HG03457 (cell line): ENCODE measurements around the gene COPE.
"Not testable (repeated sequence)": the region's sequence is repeated elsewhere in the genome, so short reads cannot be mapped to it uniquely, and the experiment has no call there.

Experiments
- ATAC-seq: cut with Tn5 transposase; IDR thresholded peaks from one replicate; pipeline ENCODE4 v1.9.1; 2021; ENCODE audit warnings: moderate number of reproducible peaks; ENCODE audit not compliant: unreplicated experiment

The COPE gene

DNA sequence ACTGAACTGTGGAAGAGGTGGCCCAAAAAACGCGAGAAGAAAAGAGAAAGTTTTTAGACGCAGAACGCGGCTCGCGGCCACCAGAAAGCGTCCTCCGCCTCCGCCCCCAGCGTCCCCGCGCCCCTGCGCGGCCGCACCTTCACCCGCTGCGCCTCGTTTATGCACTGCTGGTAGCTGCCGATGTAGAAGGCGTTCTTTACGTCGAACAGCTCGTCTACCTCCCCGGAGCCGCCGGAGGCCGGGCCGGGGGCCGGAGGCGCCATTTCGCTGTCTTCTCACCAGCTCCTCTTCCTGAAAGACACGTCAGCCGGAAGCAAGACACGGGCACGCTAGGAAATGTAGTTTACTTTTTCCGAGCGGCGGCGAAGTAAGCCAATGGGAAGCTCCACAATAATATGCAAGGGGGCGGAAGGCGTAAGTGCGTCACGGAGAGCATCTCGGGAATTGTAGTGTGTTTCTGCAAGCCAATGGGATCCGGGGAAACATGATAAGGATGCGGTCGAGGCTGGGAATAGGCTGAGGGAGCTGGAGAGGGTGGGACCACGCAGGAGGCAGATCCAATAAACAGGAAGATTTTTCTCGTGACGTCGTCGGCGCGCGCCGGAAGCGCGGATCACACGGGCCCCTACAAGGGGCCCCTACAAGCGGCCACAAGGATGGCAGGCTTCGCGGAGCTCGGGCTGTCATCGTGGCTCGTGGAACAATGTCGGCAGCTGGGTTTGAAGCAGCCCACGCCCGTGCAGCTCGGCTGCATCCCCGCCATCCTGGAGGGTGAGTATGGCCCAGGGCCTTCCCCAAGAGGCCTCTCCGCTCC, at the start of gene COPE, which contains the start of gene DDX49:
Gene COPE, minus strand, starts transcription at position 302 of the 814 bp plus-strand sequence. Its CDS starts 39 bp downstream, at position 263.
Gene DDX49, plus strand, starts transcription at position 630 of the 814 bp plus-strand sequence. Its CDS starts 27 bp downstream, at position 657.
- peak; percentile 76 for ATAC-seq

DNA sequence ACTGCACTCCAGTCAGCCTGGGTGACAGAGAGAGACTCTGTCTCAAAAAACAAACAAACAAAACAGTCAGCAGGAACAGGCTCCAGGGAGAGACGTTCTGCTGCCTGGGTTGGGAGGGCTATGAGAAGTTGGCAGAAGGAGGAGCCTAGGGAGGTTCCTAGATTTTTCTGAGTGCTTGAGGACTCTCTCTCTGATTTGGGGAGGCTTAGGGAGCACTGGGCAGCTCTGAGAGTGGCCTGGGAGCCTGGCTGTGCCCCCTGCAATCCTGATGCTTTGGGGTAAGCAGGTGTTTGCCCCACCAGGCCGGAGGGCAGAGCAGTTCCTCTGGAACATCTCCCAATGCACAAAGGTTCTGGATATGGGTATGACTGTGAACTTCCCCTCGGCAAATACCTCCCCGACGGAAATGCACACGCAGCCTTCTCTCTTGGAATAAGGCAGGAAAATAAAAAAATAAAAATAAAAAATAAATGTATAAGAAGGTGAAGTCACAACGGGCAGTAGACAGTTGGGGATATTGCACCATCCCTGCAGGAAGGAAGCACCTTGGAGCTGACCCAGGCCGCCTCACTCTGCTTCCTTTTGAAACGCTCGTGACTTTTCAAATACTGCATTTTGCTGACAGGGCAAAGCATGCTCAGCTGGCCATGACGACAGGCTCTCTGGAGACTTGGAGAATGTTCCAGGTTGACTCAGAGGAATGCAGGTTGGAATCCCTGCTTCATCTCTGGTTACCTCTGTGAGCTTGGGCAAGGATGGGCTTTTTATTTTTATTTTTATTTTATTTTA, 48.4 kb upstream of the COPE start:
- ATAC-seq, result no peak

DNA sequence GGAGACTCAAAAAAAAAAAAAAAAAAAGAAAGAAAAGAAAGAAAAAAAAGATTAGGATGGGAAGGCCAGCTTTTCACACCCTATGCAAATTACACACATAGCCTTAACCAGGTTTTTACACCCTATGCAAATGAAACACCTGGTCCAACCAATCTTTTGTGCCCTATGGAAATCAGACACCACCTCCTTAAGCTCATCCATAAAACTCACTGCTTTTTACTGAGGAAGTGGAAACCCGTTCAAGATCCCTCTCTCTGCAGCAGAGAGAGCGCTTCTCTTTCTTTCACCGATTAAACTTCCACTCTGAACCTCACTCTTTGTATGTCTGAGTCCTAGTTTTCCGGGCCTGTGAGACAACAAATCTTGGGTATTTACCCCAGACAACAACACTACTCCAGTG, 47.1 kb upstream of the COPE start:
- ATAC-seq, result no peak

DNA sequence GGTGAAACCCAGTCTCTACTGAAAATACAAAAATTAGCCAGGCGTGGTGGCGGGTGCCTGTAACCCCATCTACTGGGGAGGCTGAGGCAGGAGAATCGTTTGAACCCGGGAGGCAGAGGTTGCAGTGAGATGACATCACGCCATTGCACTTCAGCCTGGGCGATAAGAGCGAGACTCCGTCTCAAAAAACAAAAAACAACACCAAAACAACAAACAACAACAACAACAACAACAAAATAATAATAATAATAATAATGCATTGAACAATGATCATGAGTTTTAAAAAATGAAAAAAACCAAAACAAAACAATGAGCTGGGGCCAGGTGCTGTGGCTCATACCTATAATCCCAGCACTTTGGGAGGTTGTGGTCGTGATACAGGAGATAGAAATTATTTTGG, 44.9 kb upstream of the COPE start:
- ATAC-seq, result no peak

DNA sequence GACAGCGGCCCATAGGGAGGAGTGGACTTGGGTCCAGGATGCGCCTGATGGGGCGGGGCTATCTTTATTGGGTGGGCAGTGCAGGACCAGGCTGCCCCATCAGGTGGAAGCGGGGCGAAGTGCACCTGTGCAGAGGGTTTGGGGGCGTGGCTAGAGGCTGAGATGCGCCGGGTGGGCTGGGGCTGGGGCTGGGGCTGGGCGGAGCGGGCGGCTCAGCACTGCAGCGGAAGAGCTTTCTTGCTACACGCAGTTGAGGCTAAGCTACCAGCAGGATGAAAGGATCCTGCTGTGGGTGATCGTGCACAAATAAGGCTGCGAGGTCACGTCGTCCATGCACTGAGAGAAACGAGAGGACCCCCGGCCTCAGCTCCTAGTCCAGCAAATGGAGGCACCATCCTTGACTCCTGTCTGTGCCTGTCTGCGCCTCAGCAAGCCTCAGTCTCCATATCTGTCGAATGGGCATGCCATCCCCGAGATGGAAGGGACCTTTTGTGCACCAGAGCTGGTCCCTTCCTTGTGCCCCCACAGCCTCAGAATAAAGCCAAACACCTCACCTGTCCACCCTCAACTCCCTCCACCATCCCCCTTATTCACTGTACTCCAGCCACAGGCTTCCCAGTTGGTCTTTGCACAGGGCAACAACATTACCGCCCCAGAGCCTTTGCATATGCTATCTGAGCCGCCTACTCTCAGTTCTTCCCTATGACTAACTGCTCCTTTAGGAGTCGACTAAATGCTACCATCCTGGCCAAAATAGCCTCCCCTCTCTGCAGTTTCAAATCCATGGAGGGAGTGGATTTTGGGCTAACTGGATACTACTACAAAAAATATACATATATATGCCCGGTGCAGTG, 42.8 kb upstream of the COPE start:
- no peak for ATAC-seq

DNA sequence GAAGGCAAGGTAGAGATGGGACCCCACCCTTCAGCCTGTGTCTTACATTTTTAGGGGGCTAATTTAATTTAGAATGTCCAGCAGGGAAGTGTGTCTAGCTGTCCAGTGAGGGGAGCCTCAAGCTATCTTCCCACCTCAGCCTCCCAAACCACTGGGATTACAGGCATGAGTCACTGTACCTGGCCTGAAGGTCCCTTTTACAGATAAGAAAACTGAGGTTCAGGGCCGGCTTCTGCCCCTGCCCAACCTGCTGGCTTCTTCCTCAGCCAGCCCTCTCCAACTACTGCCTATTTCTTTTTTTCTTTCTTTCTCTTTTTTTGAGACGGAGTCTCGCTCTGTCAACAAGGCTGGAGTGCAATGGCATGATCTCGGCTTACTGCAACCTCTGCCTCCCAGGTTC, 41.2 kb upstream of the COPE start:
- no peak for ATAC-seq

DNA sequence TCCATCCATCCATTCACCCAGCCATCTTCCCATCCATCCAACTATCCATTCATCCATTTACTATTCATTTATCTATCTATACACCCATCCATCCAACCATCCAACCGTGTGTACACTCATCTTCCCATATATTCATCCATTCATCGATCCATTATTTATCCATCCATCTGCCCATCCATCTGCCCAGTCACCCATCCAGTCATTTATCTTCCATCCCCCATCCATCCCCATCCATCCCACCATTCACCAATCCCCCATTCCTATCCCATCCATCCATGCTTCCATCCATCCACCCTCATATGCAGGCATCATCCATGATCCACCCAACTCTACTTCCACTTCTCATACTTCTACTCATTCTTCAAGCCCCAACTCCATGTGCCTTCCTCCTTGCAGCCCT, 35.9 kb upstream of the COPE start:
- no peak for ATAC-seq

DNA sequence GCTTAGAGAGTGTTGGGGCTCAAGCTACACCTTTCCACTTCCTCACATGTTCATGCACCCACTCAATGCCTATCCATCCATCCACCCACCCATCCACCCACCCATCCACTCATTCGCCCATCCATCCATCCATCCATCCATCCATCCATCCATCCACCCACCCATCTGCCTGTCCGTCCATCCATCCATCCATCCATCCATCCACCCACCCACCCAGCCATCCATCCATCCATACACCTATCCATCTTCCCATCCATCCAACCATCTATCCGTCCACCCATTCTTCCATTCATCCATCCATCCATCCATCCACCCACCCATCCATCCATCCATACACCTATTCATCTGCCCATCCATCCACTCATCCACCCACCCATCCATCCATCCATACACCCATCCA, 34.9 kb upstream of the COPE start:
- no peak for ATAC-seq

DNA sequence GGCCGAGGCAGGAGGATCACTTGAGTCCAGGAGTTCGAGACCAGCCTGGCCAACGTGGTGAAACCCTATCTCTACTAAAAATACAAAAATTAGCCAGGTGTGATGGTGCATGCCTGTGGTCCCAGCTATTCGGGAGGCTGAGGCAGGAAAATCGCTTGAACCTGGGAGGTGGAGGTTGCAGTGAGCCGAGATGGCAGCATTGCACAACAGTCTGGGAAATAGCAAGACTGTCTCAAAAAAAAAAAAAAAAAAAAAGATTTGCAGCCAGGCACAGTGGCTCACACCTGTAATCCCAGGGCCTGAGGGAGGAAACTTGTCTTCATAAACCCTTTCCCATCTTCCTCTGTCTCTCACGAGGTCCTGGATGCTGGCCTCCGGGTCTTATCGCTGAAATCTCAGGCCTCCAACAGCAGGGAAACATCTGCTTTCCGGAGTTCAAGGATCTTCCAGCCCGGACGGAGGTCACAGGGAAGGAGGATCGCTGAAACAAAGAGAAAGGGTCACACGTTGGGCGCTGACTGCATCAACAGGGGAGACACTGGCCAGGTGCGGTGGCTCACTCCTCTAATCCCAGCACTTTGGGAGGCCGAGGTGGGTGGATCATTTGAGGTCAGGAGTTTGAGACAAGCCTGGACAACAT, 33.3 kb upstream of the COPE start:
- not testable (repeated sequence) for ATAC-seq

DNA sequence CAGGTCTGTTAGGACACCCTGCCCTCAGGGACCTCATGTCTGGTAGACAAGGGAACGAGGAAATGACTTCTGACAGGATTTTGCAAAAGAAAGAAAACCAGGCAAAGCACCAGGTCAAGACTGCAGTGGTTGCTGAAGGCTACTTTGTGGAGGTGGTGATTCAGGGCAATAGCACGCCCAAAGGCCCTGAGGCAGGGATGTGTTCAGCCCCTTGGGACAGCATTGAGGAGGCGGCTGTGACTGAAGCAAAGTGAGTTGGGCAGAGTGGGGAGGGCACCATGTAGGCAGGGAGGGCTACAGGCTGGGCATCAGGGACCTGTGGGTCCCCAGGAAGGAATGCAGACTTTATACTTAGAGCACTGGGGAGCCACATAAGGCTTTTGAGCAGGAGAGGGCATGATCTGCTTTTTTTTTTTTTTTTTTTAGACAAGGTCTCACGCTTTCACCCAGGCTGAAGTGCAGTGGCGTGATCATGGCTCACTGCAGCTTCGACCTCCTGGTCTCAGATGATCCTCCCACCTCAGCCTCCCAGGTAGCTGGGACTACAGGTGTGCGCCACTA, 32.6 kb upstream of the COPE start:
- ATAC-seq, result no peak

DNA sequence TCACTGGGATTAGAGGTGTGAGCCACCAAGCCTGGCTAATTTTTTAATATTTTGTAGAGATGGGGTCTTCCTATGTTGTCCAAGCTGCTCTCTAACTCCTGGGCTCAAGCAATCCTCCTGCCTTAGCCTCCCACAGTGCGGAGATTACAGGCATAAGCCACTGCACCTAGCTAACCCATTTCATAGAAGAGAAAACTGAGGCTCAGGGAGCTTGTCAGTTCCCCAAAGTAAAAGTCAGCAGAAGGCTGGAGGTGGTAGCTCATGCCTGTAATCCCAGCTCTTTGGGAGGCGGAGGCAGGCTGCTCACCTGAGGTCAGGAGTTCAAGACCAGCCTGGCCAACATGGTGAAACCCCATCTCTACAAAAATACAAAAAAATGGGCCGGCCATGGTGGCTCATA, 30.7 kb upstream of the COPE start:
- ATAC-seq, result no peak

DNA sequence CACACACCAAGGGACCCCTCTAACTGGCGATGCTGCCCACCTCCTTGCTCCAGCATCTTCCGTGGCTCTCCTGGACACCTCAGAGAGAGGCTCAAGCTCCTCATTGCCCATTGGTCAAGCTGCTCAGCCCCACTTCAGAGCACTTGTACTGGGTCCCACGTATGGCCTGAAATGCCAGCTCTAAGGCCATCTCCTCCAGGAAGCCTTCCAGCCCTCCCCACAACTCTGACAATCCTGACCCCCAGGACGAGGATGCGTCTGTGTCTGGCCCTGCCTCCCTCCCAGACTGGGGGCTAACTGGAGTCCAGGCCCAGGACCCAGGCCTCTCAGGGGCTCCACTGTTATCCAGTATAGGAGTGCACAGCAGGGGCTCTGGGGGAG, 29.8 kb upstream of the COPE start:
- ATAC-seq, result no peak

DNA sequence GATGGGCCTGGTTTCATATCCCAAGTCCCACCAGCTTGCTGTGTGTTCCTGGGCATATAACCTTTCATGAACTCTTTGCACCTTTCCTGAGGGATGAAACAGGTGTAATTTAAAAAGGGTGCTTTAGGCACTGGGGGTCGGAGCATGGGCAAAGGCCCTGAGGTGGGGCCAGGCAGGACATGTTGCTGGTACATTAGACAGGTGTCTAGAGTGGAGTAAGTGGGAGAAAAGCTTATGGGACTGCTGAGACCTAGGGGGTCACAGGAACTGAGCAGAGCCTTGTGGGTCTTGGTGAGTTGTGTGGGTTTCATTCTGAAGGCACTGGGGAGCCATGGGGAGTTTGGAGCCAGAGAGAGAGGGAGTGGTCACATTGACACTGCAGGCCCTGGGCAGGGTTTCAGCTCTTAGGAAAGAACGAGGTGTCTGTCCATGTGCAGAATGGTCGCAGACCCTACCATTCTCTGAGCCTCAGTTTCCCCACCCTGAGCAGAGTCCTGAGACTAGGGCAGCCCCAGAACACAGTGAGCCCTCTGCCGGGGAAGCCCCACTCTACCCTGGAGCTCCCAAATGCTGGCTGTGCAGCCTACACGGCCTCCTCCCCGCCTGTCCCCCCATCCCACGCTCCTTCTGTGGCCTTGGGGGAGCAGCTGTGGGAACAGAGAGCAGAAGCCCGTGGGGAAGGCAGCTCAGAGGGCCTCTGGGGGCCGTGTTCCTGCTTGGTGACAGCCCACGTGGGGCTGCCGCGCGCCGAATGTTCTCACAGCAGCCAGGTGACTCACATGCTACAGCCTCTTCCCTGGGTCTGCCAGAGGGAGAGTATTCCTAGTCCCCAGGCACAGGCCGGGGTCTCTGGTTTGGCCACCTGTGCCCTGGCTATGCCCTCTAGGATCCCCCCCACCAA, 29.1 kb upstream of the COPE start:
- ATAC-seq, result no peak

DNA sequence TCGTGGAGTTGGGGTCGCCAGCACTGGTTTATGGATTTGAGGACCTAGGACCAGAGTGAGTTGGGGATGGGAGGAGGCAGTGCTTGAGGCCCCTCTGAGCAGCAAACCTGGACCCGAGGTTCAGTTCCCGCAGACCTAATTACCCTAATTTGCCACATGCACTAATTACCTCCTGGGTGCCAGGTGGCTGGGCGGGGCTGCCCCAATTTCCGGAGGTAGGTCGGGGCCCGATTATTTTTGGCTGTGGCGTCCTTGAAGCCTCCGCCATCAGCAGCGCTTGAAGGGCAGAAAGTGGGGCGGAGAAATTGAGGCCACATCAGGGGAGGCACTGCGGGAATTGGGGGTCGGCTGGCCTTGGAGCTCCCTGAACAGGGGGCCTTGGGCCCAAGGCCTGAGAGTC, 27.7 kb upstream of the COPE start:
- no peak for ATAC-seq

DNA sequence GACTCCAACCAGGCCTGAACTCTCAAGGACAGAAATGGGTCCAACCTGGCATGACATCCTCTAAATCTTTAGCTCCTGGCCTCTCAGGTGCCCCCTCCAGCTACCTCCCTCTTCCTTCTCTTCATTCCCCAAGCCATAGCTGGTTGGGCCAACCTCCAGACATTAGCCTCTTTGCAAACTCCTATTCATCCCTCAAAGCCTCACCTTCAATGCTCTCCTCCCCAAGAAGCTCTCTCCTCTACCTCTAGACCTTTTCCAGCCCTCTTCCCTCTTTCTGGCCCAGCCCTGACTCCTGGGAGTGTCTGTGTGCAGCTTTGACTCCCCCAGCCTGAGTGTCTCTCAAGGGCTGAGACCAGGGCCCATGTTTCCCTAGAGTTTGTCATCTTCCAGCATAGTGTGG, 27.1 kb upstream of the COPE start:
- no peak for ATAC-seq

DNA sequence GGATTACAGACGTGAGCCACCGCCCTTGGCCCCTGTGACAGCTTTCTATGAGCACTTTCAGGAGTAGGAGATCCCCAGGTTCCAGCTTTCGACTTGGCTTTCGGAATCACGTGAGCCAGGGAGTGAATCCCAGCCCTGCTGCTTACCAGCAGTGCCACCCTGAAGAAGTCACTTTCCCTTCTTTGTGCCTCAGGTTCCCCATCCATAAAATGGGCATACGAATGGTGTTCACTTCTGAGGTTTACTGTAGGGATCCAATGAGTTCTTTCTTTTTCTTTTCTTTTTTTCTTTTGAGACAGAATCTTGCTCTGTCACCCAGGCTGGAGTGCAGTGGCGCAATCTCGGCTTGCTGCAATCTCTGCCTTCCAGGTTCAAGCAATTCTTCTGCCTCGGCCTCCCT, 26.1 kb upstream of the COPE start:
- ATAC-seq, result no peak

DNA sequence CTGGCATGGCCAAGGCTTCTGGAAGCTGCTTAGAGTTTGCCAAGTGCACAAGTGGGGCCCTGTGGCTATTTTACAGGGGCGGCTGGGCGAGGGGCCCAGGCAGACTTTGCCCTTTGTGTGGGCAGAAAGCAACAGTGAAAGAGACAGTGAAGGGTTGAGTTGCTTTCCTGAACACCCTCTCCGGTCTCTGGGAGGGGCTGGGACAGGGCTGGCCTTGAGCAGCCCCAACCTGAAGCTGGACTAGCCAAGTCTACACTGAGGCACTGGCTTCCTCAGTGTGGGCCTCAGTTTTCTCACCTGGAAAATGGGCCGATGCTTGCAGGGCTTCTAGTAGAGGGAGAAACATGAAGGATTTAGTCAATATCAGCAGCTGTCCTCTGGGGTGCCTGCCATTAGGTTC, 24.3 kb upstream of the COPE start:
- no peak for ATAC-seq

DNA sequence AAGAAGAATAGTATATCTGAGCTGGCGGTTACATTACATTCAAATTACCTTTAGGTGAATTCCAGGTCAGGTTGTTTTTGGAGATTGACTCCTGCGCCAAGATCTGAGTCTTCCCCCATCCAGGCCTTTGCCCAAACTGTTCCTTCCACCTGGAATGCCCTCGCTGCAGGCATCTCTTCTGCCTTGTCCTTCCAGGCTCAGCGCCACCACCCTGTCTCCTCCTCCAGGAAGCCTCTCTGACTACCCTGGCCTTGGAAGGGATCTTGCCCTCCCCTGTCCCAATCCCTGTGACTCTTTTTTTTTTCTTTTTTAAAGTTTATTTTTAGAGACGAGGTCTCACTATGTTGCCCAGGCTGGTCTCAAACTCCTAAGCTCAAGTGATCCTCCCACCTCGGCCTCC, 23.5 kb upstream of the COPE start:
- no peak for ATAC-seq

DNA sequence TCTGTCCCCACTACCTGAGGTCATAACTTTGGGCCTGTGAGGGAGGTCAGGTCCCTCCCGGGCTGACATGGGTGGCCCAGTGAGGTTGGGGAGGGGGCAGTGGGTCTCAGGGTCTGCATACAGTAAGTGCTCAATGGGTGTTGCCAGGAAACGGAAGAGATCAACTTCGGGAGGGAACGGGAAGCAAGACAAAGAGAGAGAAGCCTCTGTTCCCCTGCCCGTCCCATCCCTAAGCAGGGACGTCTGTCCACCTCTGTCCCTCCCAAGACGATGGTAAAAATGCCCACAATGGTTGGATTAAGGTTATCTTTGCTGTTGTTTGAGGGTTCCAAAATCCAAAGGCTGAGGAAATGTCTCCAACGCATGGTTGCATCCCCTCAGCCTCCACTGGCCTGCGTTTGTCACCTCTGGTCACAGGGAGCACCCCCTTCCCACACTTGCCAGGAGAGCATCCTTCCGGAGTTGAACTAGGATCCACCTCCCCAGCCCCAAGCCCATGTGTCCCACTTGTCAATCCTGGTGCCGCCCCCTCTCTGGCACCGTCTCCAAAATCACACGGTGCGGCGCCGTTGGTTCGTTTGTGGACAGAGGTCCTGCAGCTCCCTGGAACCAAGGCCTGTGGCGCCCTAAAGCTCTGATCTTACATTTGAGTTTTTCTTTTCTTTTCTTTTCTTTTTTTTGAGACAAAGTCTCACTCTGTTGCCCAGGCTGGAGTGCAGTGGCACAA, 22.6 kb upstream of the COPE start:
- ATAC-seq, result no peak
